SK-N-SH (cell line): ENCODE results near the gene LYZL6. TPM values are rescaled to one million over a fixed set of nuclear protein-coding genes. Genes with fewer than 3 reads are reported as not detected.

Experiments used
- CTCF ChIA-PET: fragments of 300-600, 350-600 bp; formaldehyde crosslinking; extraction: SDS; loops from one replicate; lab custom pipeline; 2021; lab: Yijun Ruan, JAX
- POLR2A ChIA-PET: fragments of 350-600 bp; sonication (Branson Sonifier 250); formaldehyde crosslinking; extraction: SDS; loops from one replicate; lab custom pipeline; 2020; ENCODE audit warnings: antibody characterized with exemption, inconsistent platforms; lab: Yijun Ruan, JAX
- DNase-seq: peaks from one replicate; pipeline ENCODE4 v3.0.0; 2012
- H2AFZ ChIP-seq: fragments of 200-600 bp; sonication (generic); 2 replicates; pipeline ENCODE4 v1.8.1; 2016; ENCODE audit warnings: antibody characterized with exemption, mild to moderate bottlenecking, low read depth
- H3F3A ChIP-seq: fragments of 200-600 bp; sonication (generic); replicated peaks from 2 replicates; pipeline ENCODE3; 2016; ENCODE audit warnings: antibody characterized with exemption, mild to moderate bottlenecking; ENCODE audit not compliant: insufficient read depth
- H3K27ac ChIP-seq, 2 experiments: fragments of 200-500 bp in 1 of 2; fragments of 200-600 bp in 1 of 2; sonication (Bioruptor generic) in 1 of 2; sonication (generic), shearing (Covaris generic) in 1 of 2; 2 replicates each; pipeline versions ENCODE4 v1.5.1 to v1.6.1; 2014 to 2016; ENCODE audit warnings: low read depth in 2 of 2, inconsistent platforms in 1 of 2, low read length in 1 of 2, mild to moderate bottlenecking in 1 of 2, mixed read lengths in 1 of 2
- H3K27me3 ChIP-seq: fragments of 200-600 bp; sonication (generic), shearing (Covaris generic); 2 replicates; pipeline ENCODE4 v1.6.1; 2016; ENCODE audit warnings: mixed run types; ENCODE audit not compliant: insufficient read depth
- H3K36me3 ChIP-seq, 2 experiments: fragments of 200-500 bp in 1 of 2; fragments of 200-600 bp in 1 of 2; sonication (Bioruptor generic) in 1 of 2; sonication (generic) in 1 of 2; replicated peaks in 1 of 2; 2 replicates each; pipeline versions ENCODE3 to v1.5.1; 2014 to 2016; ENCODE audit warnings: low read length in 1 of 2, mild to moderate bottlenecking in 1 of 2; ENCODE audit not compliant: insufficient read depth in 2 of 2, control insufficient read depth in 1 of 2
- H3K4me1 ChIP-seq, 2 experiments: fragments of 200-500 bp in 1 of 2; fragments of 200-600 bp in 1 of 2; sonication (Bioruptor generic) in 1 of 2; sonication (generic), shearing (Covaris generic) in 1 of 2; 2 replicates each; pipeline versions ENCODE4 v1.5.1 to v1.6.1; 2014 to 2016; ENCODE audit warnings: low read depth in 1 of 2, low read length in 1 of 2, mixed run types in 1 of 2; ENCODE audit not compliant: insufficient read depth in 2 of 2, control insufficient read depth in 1 of 2
- H3K4me2 ChIP-seq: fragments of 200-600 bp; sonication (generic), shearing (Covaris generic); 2 replicates; pipeline ENCODE4 v1.6.1; 2017; ENCODE audit warnings: mixed run types
- H3K4me3 ChIP-seq, 2 experiments: fragments of 200-500 bp in 1 of 2; fragments of 200-600 bp in 1 of 2; sonication (Bioruptor generic) in 1 of 2; sonication (generic), shearing (Covaris generic) in 1 of 2; 2 replicates each; pipeline versions ENCODE4 v1.5.1 to v1.8.1; 2014 to 2016; ENCODE audit warnings: low read depth in 2 of 2, inconsistent platforms in 1 of 2, low read length in 1 of 2, mild to moderate bottlenecking in 1 of 2, mixed read lengths in 1 of 2, moderate library complexity in 1 of 2
- H3K79me2 ChIP-seq: fragments of 200-600 bp; sonication (generic); 2 replicates; pipeline ENCODE4 v1.8.1; 2017; ENCODE audit warnings: mild to moderate bottlenecking; ENCODE audit not compliant: insufficient read depth
- H3K9ac ChIP-seq: fragments of 200-600 bp; sonication (generic); 2 replicates; pipeline ENCODE4 v1.6.1; 2017; ENCODE audit warnings: mixed run types
- H3K9me2 ChIP-seq: fragments of 200-600 bp; sonication (generic); 2 replicates; pipeline ENCODE4 v1.6.1; 2017; ENCODE audit warnings: mixed run types
- H3K9me3 ChIP-seq: fragments of 200-600 bp; sonication (generic); 2 replicates; pipeline ENCODE4 v1.6.1; 2017; ENCODE audit warnings: mixed run types, mild to moderate bottlenecking, moderate library complexity
- H4K20me1 ChIP-seq: fragments of 200-600 bp; sonication (generic); 2 replicates; pipeline ENCODE4 v1.6.1; 2017; ENCODE audit warnings: mild to moderate bottlenecking, mixed run types; ENCODE audit not compliant: insufficient read depth
- CHD2 ChIP-seq: fragments of 150-350 bp; IDR thresholded peaks from 2 replicates; pipeline ENCODE4 v1.6.1; 2018; ENCODE audit warnings: low read length; ENCODE audit not compliant: partially characterized antibody
- CTCF ChIP-seq: fragments of 200-600 bp; sonication (generic); IDR thresholded peaks from 2 replicates; pipeline ENCODE4 v1.6.1; 2017; ENCODE audit warnings: antibody characterized with exemption, mild to moderate bottlenecking, moderate library complexity
- ELF1 ChIP-seq: IDR thresholded peaks from 2 replicates; pipeline ENCODE4 v1.4.0; 2012
- EP300 ChIP-seq, 2 experiments: IDR thresholded peaks; 2 replicates each; pipeline versions ENCODE4 v1.4.0 to v1.6.1; 2012; ENCODE audit warnings: borderline replicate concordance in 1 of 2, low read depth in 1 of 2, low read length in 1 of 2
- FOXJ3 ChIP-seq: sonication (generic); formaldehyde crosslinking; IDR thresholded peaks from 2 replicates; pipeline ENCODE4 v1.5.1; 2020; ENCODE audit warnings: mild to moderate bottlenecking, missing genetic modification reagents
- FOXM1 ChIP-seq: IDR thresholded peaks from 2 replicates; pipeline ENCODE4 v1.4.0; 2012; ENCODE audit warnings: low read depth, mild to moderate bottlenecking
- GATA2 ChIP-seq: sonication (generic); formaldehyde crosslinking; IDR thresholded peaks from 2 replicates; pipeline ENCODE4 v1.5.0; 2020; ENCODE audit warnings: mild to moderate bottlenecking, missing genetic modification reagents
- JUND ChIP-seq: IDR thresholded peaks from 2 replicates; pipeline ENCODE4 v1.4.0; 2012
- MXI1 ChIP-seq: IDR thresholded peaks from 2 replicates; pipeline ENCODE4 v1.6.1; 2012; ENCODE audit warnings: mild to moderate bottlenecking, low read depth, low read length, improper control_type of control experiment
- NRF1 ChIP-seq: IDR thresholded peaks from 2 replicates; pipeline ENCODE4 v1.6.1; 2012; ENCODE audit warnings: low read depth, mild to moderate bottlenecking, low read length
- PBX3 ChIP-seq: IDR thresholded peaks from 2 replicates; pipeline ENCODE4; 2012
- POLR2AphosphoS5 ChIP-seq: IDR thresholded peaks from 2 replicates; pipeline ENCODE4 v1.6.1; 2012; ENCODE audit warnings: low read depth, low read length
- RAD21 ChIP-seq: IDR thresholded peaks from 2 replicates; pipeline ENCODE4 v1.6.1; 2012; ENCODE audit warnings: mild to moderate bottlenecking, low read length
- REST ChIP-seq: IDR thresholded peaks from 2 replicates; pipeline ENCODE4 v1.6.1; 2012; ENCODE audit warnings: mild to moderate bottlenecking, low read depth, low read length, moderate library complexity
- RFX5 ChIP-seq: IDR thresholded peaks from 2 replicates; pipeline ENCODE4 v1.6.1; 2012; ENCODE audit warnings: mild to moderate bottlenecking, improper control_type of control experiment, low read length
- RXRA ChIP-seq: IDR thresholded peaks from 2 replicates; pipeline ENCODE4 v1.4.0; 2012; ENCODE audit warnings: low read depth, mild to moderate bottlenecking, borderline replicate concordance
- SMC3 ChIP-seq: IDR thresholded peaks from 2 replicates; pipeline ENCODE4 v1.6.1; 2012; ENCODE audit warnings: low read depth, low read length, improper control_type of control experiment
- TAF1 ChIP-seq: IDR thresholded peaks from 2 replicates; pipeline ENCODE4 v1.6.1; 2012; ENCODE audit warnings: low read depth, mild to moderate bottlenecking, low read length, moderate library complexity, borderline replicate concordance
- TCF12 ChIP-seq: IDR thresholded peaks from 2 replicates; pipeline ENCODE4 v1.4.0; 2012
- WGBS: methylation state at CpG from one replicate; pipeline ENCODE4 v1.1.6; 2017; ENCODE audit warnings: low lambda C conversion rate; 5-methylcytosine and 5-hydroxymethylcytosine counted together
- polyA plus RNA-seq, 3 experiments: library from polyadenylated mRNA; depleted of rRNA; stranded (reverse); fragments of >200 nt; gene quantifications; 2 replicates each; pipeline ENCODE4 v1.2.3, GENCODE V29; 2012

The LYZL6 gene
- polyA plus RNA-seq, 1 of the 3 experiments (the other 2 are of a cell fraction), result not detected

- no peaks in the 10 kb centered on the region for H3K4me1 ChIP-seq
- ChIA-PET POLR2A (no interaction called here), CTCF (interaction anchor here (0.9 kb wide), 1 partner anchor 60 kb away, joined by 3 read pairs; no protein-coding TSS in a partner anchor)
- no peak overlapping the region for H3K27ac ChIP-seq
- no peaks in the 10 kb centered on the region for H3K9me3 ChIP-seq
- no peak overlapping the region for H2AFZ ChIP-seq
- no peaks in the 10 kb centered on the region; the same call in 1 of the 2 replicates for H3K27me3 ChIP-seq
- H3K79me2 ChIP-seq, result no peaks in the 10 kb centered on the region
- no peaks in the 10 kb centered on the region for H3K36me3 ChIP-seq
- H4K20me1 ChIP-seq, result no peaks in the 10 kb centered on the region
- H3F3A ChIP-seq, result no peaks in the 10 kb centered on the region
- no peak overlapping the region for H3K9ac ChIP-seq
- H3K4me2 ChIP-seq, result no peak overlapping the region
- no peak for DNase-seq
- no peaks in the 10 kb centered on the region for H3K9me2 ChIP-seq
- WGBS, result 8% methylated on average over 3 of the region's 3 CpGs
- no peak overlapping the region for H3K4me3 ChIP-seq
- no peak for TF ChIP-seq RAD21
- no peak for TF ChIP-seq EP300 (IDR thresholded peaks at IDR 0.05; ENCODE audit: borderline replicate concordance in 1 of 2, low read depth in 1 of 2, low read length in 1 of 2)
- no peak for TF ChIP-seq ELF1
- TF ChIP-seq MXI1, result no peak
- TF ChIP-seq TCF12, result no peak
- TF ChIP-seq JUND, result no peak
- TF ChIP-seq RXRA, result no peak
Observed at GRCh38 chr17:35909408-35909807, 34.1 kb downstream of the LYZL6 start.

- no peak overlapping the region for H3K4me2 ChIP-seq
- no peaks in the 10 kb centered on the region for H3K36me3 ChIP-seq
- CTCF ChIA-PET, result no interaction called here
- POLR2A ChIA-PET, result no interaction called here
- no peaks in the 10 kb centered on the region for H3K9me3 ChIP-seq
- H3K9me2 ChIP-seq, result no peaks in the 10 kb centered on the region
- H3K27ac ChIP-seq, result no peak overlapping the region
- no peaks in the 10 kb centered on the region for H3K79me2 ChIP-seq
- no peaks in the 10 kb centered on the region for H3K4me1 ChIP-seq
- no peak overlapping the region for H2AFZ ChIP-seq
- 12% methylated on average over 5 of the region's 5 CpGs for WGBS
- H3K9ac ChIP-seq, result no peak overlapping the region
- TF ChIP-seq PBX3, result no peak
- no peak for TF ChIP-seq POLR2AphosphoS5
- no peak for TF ChIP-seq CTCF
- no peak for TF ChIP-seq SMC3
- TF ChIP-seq EP300 (IDR thresholded peaks at IDR 0.05; ENCODE audit: borderline replicate concordance in 1 of 2, low read depth in 1 of 2, low read length in 1 of 2), result no peak
- TF ChIP-seq TAF1, result no peak
- no peak for TF ChIP-seq REST
- TF ChIP-seq FOXM1, result no peak
- TF ChIP-seq FOXJ3, result no peak
- TF ChIP-seq GATA2 (CRISPR knock-in tag), result no peak
- TF ChIP-seq RFX5, result no peak
- TF ChIP-seq CHD2, result no peak
- TF ChIP-seq NRF1, result no peak
- no peak for TF ChIP-seq TCF12
- no peaks in the 10 kb centered on the region for H4K20me1 ChIP-seq
- no peak overlapping the region for H3K4me3 ChIP-seq
- no peak for DNase-seq
- H3K27me3 ChIP-seq, result no peaks in the 10 kb centered on the region; the same call in 1 of the 2 replicates
- H3F3A ChIP-seq, result no peaks in the 10 kb centered on the region
Observed at GRCh38 chr17:35907691-35908090, 35.8 kb downstream of the LYZL6 start.
